HEK293 (cell line): ENCODE data around the gene KDM4C.

ENCODE experiments used
- CTCF ChIA-PET: fragments of 350-600 bp; formaldehyde crosslinking; extraction: SDS; loops from one replicate; lab custom pipeline; 2021; ENCODE audit warnings: antibody characterized with exemption; lab: Yijun Ruan, JAX
- POLR2A ChIA-PET: fragments of 300-600 bp; formaldehyde crosslinking; extraction: SDS; loops from one replicate; lab custom pipeline; 2020; ENCODE audit warnings: antibody characterized with exemption, inconsistent platforms; lab: Yijun Ruan, JAX
- H3K27ac ChIP-seq: fragments of 200-500 bp; sonication (Bioruptor generic); 2 replicates; pipeline ENCODE4 v1.5.1; 2014; ENCODE audit warnings: low read depth, low read length, control low read depth, inconsistent platforms; ENCODE audit errors: extremely low read depth
- H3K36me3 ChIP-seq, 2 experiments: fragments of 200-500 bp in 1 of 2; sonication (Bioruptor generic) in 1 of 2; 1 replicate in 1 of 2; 2 replicates in 1 of 2; pipeline ENCODE4 v1.5.1; 2014 to 2017; ENCODE audit warnings: inconsistent platforms in 2 of 2, low read length in 2 of 2; ENCODE audit not compliant: control insufficient read depth in 2 of 2, insufficient read depth in 1 of 2
- H3K4me1 ChIP-seq: fragments of 200-500 bp; sonication (Bioruptor generic); 2 replicates; pipeline ENCODE4 v1.5.1; 2014; ENCODE audit warnings: mild to moderate bottlenecking, low read length, inconsistent platforms; ENCODE audit not compliant: control insufficient read depth, insufficient read depth
- H3K4me3 ChIP-seq: 2 replicates; pipeline ENCODE4 v1.5.1; 2011; ENCODE audit warnings: low read depth, mild to moderate bottlenecking, control low read depth, low read length, moderate library complexity
- H3K9me3 ChIP-seq: fragments of 200-500 bp; sonication (Bioruptor generic); 2 replicates; pipeline ENCODE4 v1.5.1; 2014; ENCODE audit warnings: low read depth, low read length, inconsistent platforms; ENCODE audit not compliant: control insufficient read depth, insufficient read depth
- AEBP2 ChIP-seq: fragments of 450-650 bp; formaldehyde crosslinking; IDR thresholded peaks from 2 replicates; pipeline ENCODE4 v1.5.1; 2016; ENCODE audit warnings: missing biosample characterization, missing genetic modification characterization, borderline replicate concordance
- EGR2 ChIP-seq: fragments of 450-650 bp; formaldehyde crosslinking; IDR thresholded peaks from 2 replicates; pipeline ENCODE4 v1.5.1; 2016; ENCODE audit warnings: low read depth, missing biosample characterization, missing genetic modification characterization
- SCRT2 ChIP-seq: fragments of 450-650 bp; formaldehyde crosslinking; IDR thresholded peaks from 2 replicates; pipeline ENCODE4 v1.5.1; 2016; ENCODE audit warnings: missing biosample characterization, missing genetic modification characterization
- SP3 ChIP-seq: fragments of 450-650 bp; formaldehyde crosslinking; IDR thresholded peaks from 2 replicates; pipeline ENCODE4 v1.5.1; 2016; ENCODE audit warnings: missing biosample characterization, missing genetic modification characterization
- SP7 ChIP-seq: fragments of 450-650 bp; formaldehyde crosslinking; IDR thresholded peaks from 2 replicates; pipeline ENCODE4 v1.5.1; 2016; ENCODE audit warnings: missing biosample characterization, missing genetic modification characterization
- ZBTB21 ChIP-seq: fragments of 450-650 bp; formaldehyde crosslinking; IDR thresholded peaks from 2 replicates; pipeline ENCODE4 v1.5.1; 2017; ENCODE audit warnings: missing biosample characterization, missing genetic modification characterization
- ZIC2 ChIP-seq: fragments of 450-650 bp; formaldehyde crosslinking; IDR thresholded peaks from 2 replicates; pipeline ENCODE4 v1.5.1; 2016; ENCODE audit warnings: missing biosample characterization, missing genetic modification characterization
- ZNF112 ChIP-seq: fragments of 450-650 bp; formaldehyde crosslinking; IDR thresholded peaks from 2 replicates; pipeline ENCODE4 v1.5.0; 2017; ENCODE audit warnings: missing biosample characterization, missing genetic modification characterization
- ZNF114 ChIP-seq: fragments of 450-650 bp; formaldehyde crosslinking; IDR thresholded peaks from 2 replicates; pipeline ENCODE4 v1.5.0; 2017; ENCODE audit warnings: missing biosample characterization, missing genetic modification characterization
- ZNF175 ChIP-seq: fragments of 450-650 bp; formaldehyde crosslinking; IDR thresholded peaks from 2 replicates; pipeline ENCODE4 v1.5.1; 2016; ENCODE audit warnings: missing biosample characterization, missing genetic modification characterization
- ZNF280D ChIP-seq: fragments of 450-650 bp; formaldehyde crosslinking; IDR thresholded peaks from 2 replicates; pipeline ENCODE4 v1.5.1; 2016; ENCODE audit warnings: missing biosample characterization, missing genetic modification characterization
- ZNF324 ChIP-seq: fragments of 450-650 bp; formaldehyde crosslinking; IDR thresholded peaks from 2 replicates; pipeline ENCODE4 v1.5.1; 2016; ENCODE audit warnings: missing biosample characterization, missing genetic modification characterization
- ZNF366 ChIP-seq: fragments of 450-650 bp; formaldehyde crosslinking; conservative IDR thresholded peaks from 2 replicates; pipeline ENCODE4 v1.5.1; 2016; ENCODE audit warnings: missing biosample characterization, missing genetic modification characterization
- ZNF394 ChIP-seq: fragments of 450-650 bp; formaldehyde crosslinking; IDR thresholded peaks from 2 replicates; pipeline ENCODE4 v1.5.1; 2016; ENCODE audit warnings: missing biosample characterization, missing genetic modification characterization, mild to moderate bottlenecking, moderate library complexity, borderline replicate concordance
- ZNF48 ChIP-seq: fragments of 450-650 bp; formaldehyde crosslinking; IDR thresholded peaks from 2 replicates; pipeline ENCODE4 v1.5.1; 2016; ENCODE audit warnings: missing biosample characterization, missing genetic modification characterization
- ZNF529 ChIP-seq: fragments of 450-650 bp; formaldehyde crosslinking; IDR thresholded peaks from 2 replicates; pipeline ENCODE4 v1.5.1; 2017; ENCODE audit warnings: missing genetic modification characterization, missing biosample characterization; ENCODE audit not compliant: insufficient replicate concordance
- ZNF555 ChIP-seq: fragments of 450-650 bp; formaldehyde crosslinking; conservative IDR thresholded peaks from 2 replicates; pipeline ENCODE4 v1.5.1; 2017; ENCODE audit warnings: missing biosample characterization, mild to moderate bottlenecking, missing genetic modification characterization, inconsistent platforms
- ZNF560 ChIP-seq: fragments of 450-650 bp; formaldehyde crosslinking; IDR thresholded peaks from 2 replicates; pipeline ENCODE4 v1.5.1; 2017; ENCODE audit warnings: missing biosample characterization, missing genetic modification characterization, borderline replicate concordance
- ZNF654 ChIP-seq: fragments of 450-650 bp; formaldehyde crosslinking; IDR thresholded peaks from 2 replicates; pipeline ENCODE4 v1.5.1; 2016; ENCODE audit warnings: low read depth, missing biosample characterization, missing genetic modification characterization
- ZNF664 ChIP-seq: fragments of 450-650 bp; formaldehyde crosslinking; IDR thresholded peaks from 2 replicates; pipeline ENCODE4 v1.5.1; 2016; ENCODE audit warnings: missing biosample characterization, missing genetic modification characterization
- ZNF670 ChIP-seq: fragments of 450-650 bp; formaldehyde crosslinking; IDR thresholded peaks from 2 replicates; pipeline ENCODE4 v1.5.1; 2016; ENCODE audit warnings: missing biosample characterization, missing genetic modification characterization, low read depth
- ZNF776 ChIP-seq: fragments of 450-650 bp; formaldehyde crosslinking; IDR thresholded peaks from 2 replicates; pipeline ENCODE4 v1.5.0; 2017; ENCODE audit warnings: missing biosample characterization, missing genetic modification characterization, borderline replicate concordance
- ZNF791 ChIP-seq: fragments of 450-650 bp; formaldehyde crosslinking; IDR thresholded peaks from 2 replicates; pipeline ENCODE4 v1.5.1; 2016; ENCODE audit warnings: missing biosample characterization, missing genetic modification characterization
- ZSCAN5A ChIP-seq: fragments of 450-650 bp; formaldehyde crosslinking; IDR thresholded peaks from 2 replicates; pipeline ENCODE4 v1.5.1; 2016; ENCODE audit warnings: missing biosample characterization, missing genetic modification characterization
- ZXDB ChIP-seq: fragments of 450-650 bp; formaldehyde crosslinking; IDR thresholded peaks from 2 replicates; pipeline ENCODE4 v1.5.1; 2016; ENCODE audit warnings: missing biosample characterization, missing genetic modification characterization

KDM4C gene

DNA sequence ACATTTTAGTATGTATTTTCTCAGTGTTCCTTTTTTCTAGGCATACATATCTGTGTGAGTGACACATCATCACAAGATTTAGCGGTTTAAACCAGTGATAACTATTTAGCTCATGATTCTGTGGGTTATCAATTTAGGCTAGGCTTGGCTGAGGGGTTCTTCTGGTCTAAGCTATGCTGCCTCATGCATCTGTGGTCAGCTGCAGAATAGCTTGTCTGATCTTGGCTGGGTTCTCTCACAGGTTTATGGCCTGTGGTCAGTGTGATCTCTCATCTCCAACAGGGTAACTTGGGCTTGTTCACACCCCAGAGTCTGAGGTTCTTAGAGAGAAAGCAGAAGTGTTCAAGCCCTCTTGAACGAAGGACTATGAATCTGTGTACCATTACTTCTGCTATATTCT lies 363.3 kb downstream of the KDM4C start (continued):
- TF ChIP-seq ZNF664 (tag by site-specific recombination) (no peak), ZXDB (no peak), ZNF791 (tag by site-specific recombination) (no peak), ZNF114 (tag by site-specific recombination) (no peak), ZNF112 (no peak), ZNF776 (tag by site-specific recombination) (no peak)

DNA sequence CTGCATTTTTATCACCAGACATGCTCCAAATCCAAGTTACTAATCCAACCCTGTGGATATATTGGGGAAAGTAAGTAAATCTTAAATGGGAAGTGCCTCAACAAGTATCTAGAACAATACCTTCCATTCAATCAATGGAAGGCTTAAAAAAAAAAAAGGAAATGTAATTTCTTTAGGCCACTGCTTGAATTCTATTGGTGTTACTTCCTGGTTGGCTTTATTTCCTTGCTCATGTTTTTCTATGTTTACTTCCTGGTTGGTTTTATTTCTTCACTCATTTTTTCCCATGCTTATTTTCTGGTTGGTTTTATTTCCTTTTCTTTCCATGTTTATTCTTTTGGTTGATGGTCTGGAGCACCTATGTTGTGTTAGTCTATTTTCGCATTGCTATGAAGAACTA lies 363.9 kb downstream of the KDM4C start:
- Histone ChIP-seq H3K36me3 (no peaks in the 10 kb centered on the region), H3K4me1 (no peaks in the 10 kb centered on the region), H3K4me3 (no peak overlapping the region), H3K27ac (no peak overlapping the region), H3K9me3 (no peaks in the 10 kb centered on the region)
- CTCF ChIA-PET: no interaction called here
- POLR2A ChIA-PET: no interaction called here
- no peak for TF ChIP-seq ZNF48

- TF ChIP-seq ZSCAN5A: no peak
- no peak for TF ChIP-seq ZIC2 (tag by site-specific recombination)
- TF ChIP-seq ZNF654 (tag by site-specific recombination): no peak
- TF ChIP-seq ZNF560 (tag by site-specific recombination): no peak
- TF ChIP-seq ZNF366 (tag by site-specific recombination): no peak
- TF ChIP-seq EGR2 (tag by site-specific recombination): no peak
- TF ChIP-seq SP3: no peak
- TF ChIP-seq ZNF555: no peak
- TF ChIP-seq ZNF280D (tag by site-specific recombination): no peak
- no peak for TF ChIP-seq SCRT2 (tag by site-specific recombination)
- no peak for TF ChIP-seq SP7
- no peak for TF ChIP-seq ZNF175
- TF ChIP-seq ZNF394 (tag by site-specific recombination): no peak
- no peak for TF ChIP-seq ZNF324
- no peak for TF ChIP-seq AEBP2
- no peak for TF ChIP-seq ZNF529
- no peak for TF ChIP-seq ZBTB21 (tag by site-specific recombination)
- no peak for TF ChIP-seq ZNF670 (tag by site-specific recombination)
- ChIA-PET CTCF (interaction anchor here (0.6 kb wide), 1 partner anchor 28 kb away, joined by 3 read pairs; no protein-coding TSS in a partner anchor), POLR2A (no interaction called here)
- Histone ChIP-seq H3K36me3 (peaks cover 0 to 3% of the 10 kb centered on the region in 2 experiments; a peak in 1 of 3 replicates), H3K4me3 (no peak overlapping the region), H3K9me3 (no peaks in the 10 kb centered on the region), H3K27ac (no peak overlapping the region), H3K4me1 (no peaks in the 10 kb centered on the region)
Observed at GRCh38 chr9:7123743-7124142, 366.0 kb downstream of the KDM4C start.
